Fibroblast of lung (primary cell): ENCODE measurements around the gene ISOC2.

ENCODE experiments used
- EZH2 ChIP-seq: IDR thresholded peaks from 2 replicates; pipeline ENCODE4 v1.5.1; 2012; ENCODE audit warnings: low read length, control low read depth, mild to moderate bottlenecking; ENCODE audit errors: missing control alignments
- TF ChIP-seq, protein P1 (sequence below), 2 donors: IDR thresholded peaks in 1 of 2; conservative IDR thresholded peaks in 1 of 2; 1 replicate in 1 of 2; 2 replicates in 1 of 2; pipeline ENCODE4 v1.5.1; 2011 to 2012; ENCODE audit warnings: low read length in 2 of 2, control low read depth in 1 of 2, inconsistent platforms in 1 of 2, low read depth in 1 of 2, mild to moderate bottlenecking in 1 of 2

DNA sequence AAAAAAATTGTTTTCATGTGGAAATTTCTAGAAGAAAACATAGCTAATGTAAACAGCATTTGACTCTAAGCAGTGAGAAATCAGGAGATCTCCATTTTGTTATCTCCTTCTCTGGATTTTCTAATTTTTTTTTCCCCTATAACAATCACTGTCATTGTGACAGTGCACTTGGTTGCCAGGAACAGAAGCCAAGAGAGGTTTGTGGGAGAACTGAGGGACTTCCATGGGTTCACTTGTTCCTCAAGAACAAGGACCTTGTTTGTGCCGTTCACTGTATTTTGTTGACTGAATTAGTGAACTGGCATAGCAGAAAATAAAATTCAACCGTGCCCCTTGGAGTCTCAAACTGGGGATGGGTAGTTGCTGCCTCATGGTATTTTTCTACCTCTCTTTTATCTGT lies 35.4 kb downstream of the ISOC2 start:
- TF ChIP-seq, protein P1, sequence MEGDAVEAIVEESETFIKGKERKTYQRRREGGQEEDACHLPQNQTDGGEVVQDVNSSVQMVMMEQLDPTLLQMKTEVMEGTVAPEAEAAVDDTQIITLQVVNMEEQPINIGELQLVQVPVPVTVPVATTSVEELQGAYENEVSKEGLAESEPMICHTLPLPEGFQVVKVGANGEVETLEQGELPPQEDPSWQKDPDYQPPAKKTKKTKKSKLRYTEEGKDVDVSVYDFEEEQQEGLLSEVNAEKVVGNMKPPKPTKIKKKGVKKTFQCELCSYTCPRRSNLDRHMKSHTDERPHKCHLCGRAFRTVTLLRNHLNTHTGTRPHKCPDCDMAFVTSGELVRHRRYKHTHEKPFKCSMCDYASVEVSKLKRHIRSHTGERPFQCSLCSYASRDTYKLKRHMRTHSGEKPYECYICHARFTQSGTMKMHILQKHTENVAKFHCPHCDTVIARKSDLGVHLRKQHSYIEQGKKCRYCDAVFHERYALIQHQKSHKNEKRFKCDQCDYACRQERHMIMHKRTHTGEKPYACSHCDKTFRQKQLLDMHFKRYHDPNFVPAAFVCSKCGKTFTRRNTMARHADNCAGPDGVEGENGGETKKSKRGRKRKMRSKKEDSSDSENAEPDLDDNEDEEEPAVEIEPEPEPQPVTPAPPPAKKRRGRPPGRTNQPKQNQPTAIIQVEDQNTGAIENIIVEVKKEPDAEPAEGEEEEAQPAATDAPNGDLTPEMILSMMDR (conservative IDR thresholded peaks at IDR 0.05 in 1 of 2, IDR thresholded peaks at IDR 0.05 in 1 of 2; ENCODE audit: low read depth in 1 of 2, low read length in 2 of 2): no peak
- TF ChIP-seq EZH2: no peak
